HepG2 (cell line): Measurements from ENCODE around the gene MTA3. TPM values are rescaled to one million over a fixed set of nuclear protein-coding genes. Genes with fewer than 3 reads are reported as not detected.
A peak's percentile ranks its signal among the peaks of the same experiment; 100 is the strongest.

Experiments used
- CEBPG ChIP-seq: IDR thresholded peaks from 2 replicates; pipeline ENCODE4 v1.6.1; 2016
- FLYWCH1 ChIP-seq: sonication (generic); formaldehyde crosslinking; IDR thresholded peaks from 2 replicates; pipeline ENCODE4 v1.8.1; 2023; ENCODE audit warnings: mild to moderate bottlenecking, missing genetic modification reagents
- HMGXB3 ChIP-seq: sonication (generic); formaldehyde crosslinking; IDR thresholded peaks from 2 replicates; pipeline ENCODE4 v1.4.0; 2020; ENCODE audit warnings: missing genetic modification reagents, borderline replicate concordance
- HNRNPLL ChIP-seq: fragments of 200-400 bp; formaldehyde crosslinking; IDR thresholded peaks from 2 replicates; pipeline ENCODE4 v1.6.1; 2017; ENCODE audit warnings: mild to moderate bottlenecking, low read depth, low read length; ENCODE audit not compliant: poor library complexity, severe bottlenecking
- ISL2 ChIP-seq: sonication (generic); formaldehyde crosslinking; IDR thresholded peaks from 2 replicates; pipeline ENCODE4 v1.5.0; 2020; ENCODE audit warnings: missing genetic modification reagents
- MBD4 ChIP-seq: IDR thresholded peaks from 2 replicates; pipeline ENCODE4 v1.6.1; 2012; ENCODE audit warnings: low read length, inconsistent platforms, borderline replicate concordance
- MXD4 ChIP-seq: IDR thresholded peaks from 2 replicates; pipeline ENCODE4 v1.6.1; 2016; ENCODE audit warnings: mild to moderate bottlenecking, missing biosample characterization, missing genetic modification reagents
- NFATC3 ChIP-seq: sonication (generic); formaldehyde crosslinking; IDR thresholded peaks from 2 replicates; pipeline ENCODE4 v1.5.1; 2020; ENCODE audit warnings: mild to moderate bottlenecking, missing genetic modification reagents
- PLSCR1 ChIP-seq: sonication (generic); formaldehyde crosslinking; IDR thresholded peaks from 2 replicates; pipeline ENCODE4 v1.5.0; 2020; ENCODE audit warnings: missing genetic modification reagents, mild to moderate bottlenecking, borderline replicate concordance
- RARA ChIP-seq: IDR thresholded peaks from 2 replicates; pipeline ENCODE4 v1.6.1; 2016; ENCODE audit warnings: missing genetic modification reagents, missing compliant biosample characterization
- SP2 ChIP-seq: sonication (generic); formaldehyde crosslinking; IDR thresholded peaks from 2 replicates; pipeline ENCODE4 v1.5.1; 2020; ENCODE audit warnings: mild to moderate bottlenecking, missing genetic modification reagents
- SP5 ChIP-seq: IDR thresholded peaks from 2 replicates; pipeline ENCODE4 v1.6.1; 2016; ENCODE audit warnings: low read depth, borderline replicate concordance
- SPEN ChIP-seq: sonication (generic); formaldehyde crosslinking; IDR thresholded peaks from 2 replicates; pipeline ENCODE4 v1.5.1; 2020; ENCODE audit warnings: low read depth, mild to moderate bottlenecking, missing genetic modification reagents
- STAT5B ChIP-seq: sonication (generic); formaldehyde crosslinking; IDR thresholded peaks from 2 replicates; pipeline ENCODE4 v1.4.0; 2020; ENCODE audit warnings: missing genetic modification reagents
- TAF15 ChIP-seq: fragments of 200-400 bp; formaldehyde crosslinking; IDR thresholded peaks from one replicate; pipeline ENCODE4 v1.6.1; 2018; ENCODE audit warnings: mild to moderate bottlenecking, low read depth, low read length; ENCODE audit not compliant: poor library complexity, severe bottlenecking
- ZBTB38 ChIP-seq: sonication (generic); formaldehyde crosslinking; IDR thresholded peaks from 2 replicates; pipeline ENCODE4 v1.5.1; 2020; ENCODE audit warnings: mild to moderate bottlenecking, missing genetic modification reagents
- ZKSCAN8 ChIP-seq: IDR thresholded peaks from 2 replicates; pipeline ENCODE4 v1.6.1; 2016; ENCODE audit warnings: borderline replicate concordance, missing genetic modification reagents, missing compliant biosample characterization
- ZNF235 ChIP-seq: sonication (generic); formaldehyde crosslinking; IDR thresholded peaks from 2 replicates; pipeline ENCODE4 v1.8.1; 2023; ENCODE audit warnings: mild to moderate bottlenecking, missing genetic modification reagents, borderline replicate concordance
- ZNF460 ChIP-seq: sonication (generic); formaldehyde crosslinking; IDR thresholded peaks from 2 replicates; pipeline ENCODE4 v1.5.1; 2020; ENCODE audit warnings: missing genetic modification reagents, mild to moderate bottlenecking, borderline replicate concordance
- ZNF552 ChIP-seq: sonication (generic); formaldehyde crosslinking; IDR thresholded peaks from 2 replicates; pipeline ENCODE4 v1.9.0; 2022; ENCODE audit warnings: missing genetic modification reagents, mild to moderate bottlenecking, borderline replicate concordance
- ZNF558 ChIP-seq: sonication (generic); formaldehyde crosslinking; IDR thresholded peaks from 2 replicates; pipeline ENCODE4 v1.9.0; 2022; ENCODE audit warnings: mild to moderate bottlenecking, missing genetic modification reagents, borderline replicate concordance
- ZNF703 ChIP-seq: sonication (generic); formaldehyde crosslinking; IDR thresholded peaks from 2 replicates; pipeline ENCODE4 v1.5.1; 2020; ENCODE audit warnings: missing genetic modification reagents, mild to moderate bottlenecking, moderate library complexity, borderline replicate concordance
- ZNF761 ChIP-seq: sonication (generic); formaldehyde crosslinking; conservative IDR thresholded peaks from 2 replicates; pipeline ENCODE4 v1.4.0; 2020; ENCODE audit warnings: mild to moderate bottlenecking, missing genetic modification reagents
- polyA plus RNA-seq, 8 experiments: library from polyadenylated mRNA; depleted of rRNA in 3 of 8; stranded (reverse) in 7 of 8; unstranded in 1 of 8; fragments of >200 nt; fragmentation: Illumina TruSeq in 4 of 8; extraction: Trizol in 4 of 8; gene quantifications; 2 replicates each; pipeline versions ENCODE4 v1.2.1 to v1.2.3, GENCODE V29; 2011 to 2016; ENCODE audit warnings: low read depth in 4 of 8, missing spikeins in 1 of 8, mixed read lengths in 1 of 8; ENCODE audit not compliant: insufficient read depth in 1 of 8
- total RNA-seq, 5 experiments: library from RNA; depleted of rRNA; stranded (reverse); fragments of >200 nt; fragmentation: Illumina TruSeq; extraction: Trizol; gene quantifications; 2 replicates each; pipeline ENCODE4 v1.2.3, GENCODE V29; 2016; ENCODE audit warnings: low read depth in 1 of 5
- TF ChIP-seq, protein P1 (sequence below): sonication (generic); formaldehyde crosslinking; IDR thresholded peaks from 2 replicates; pipeline ENCODE4 v1.4.0; 2020; ENCODE audit warnings: mild to moderate bottlenecking, missing genetic modification reagents

Gene MTA3
- total and polyA plus RNA-seq, 2 of the 13 experiments (the other 11 are each of a cell fraction or from before 2014, with no cell fraction given), result 48.8 to 77.8 TPM

DNA sequence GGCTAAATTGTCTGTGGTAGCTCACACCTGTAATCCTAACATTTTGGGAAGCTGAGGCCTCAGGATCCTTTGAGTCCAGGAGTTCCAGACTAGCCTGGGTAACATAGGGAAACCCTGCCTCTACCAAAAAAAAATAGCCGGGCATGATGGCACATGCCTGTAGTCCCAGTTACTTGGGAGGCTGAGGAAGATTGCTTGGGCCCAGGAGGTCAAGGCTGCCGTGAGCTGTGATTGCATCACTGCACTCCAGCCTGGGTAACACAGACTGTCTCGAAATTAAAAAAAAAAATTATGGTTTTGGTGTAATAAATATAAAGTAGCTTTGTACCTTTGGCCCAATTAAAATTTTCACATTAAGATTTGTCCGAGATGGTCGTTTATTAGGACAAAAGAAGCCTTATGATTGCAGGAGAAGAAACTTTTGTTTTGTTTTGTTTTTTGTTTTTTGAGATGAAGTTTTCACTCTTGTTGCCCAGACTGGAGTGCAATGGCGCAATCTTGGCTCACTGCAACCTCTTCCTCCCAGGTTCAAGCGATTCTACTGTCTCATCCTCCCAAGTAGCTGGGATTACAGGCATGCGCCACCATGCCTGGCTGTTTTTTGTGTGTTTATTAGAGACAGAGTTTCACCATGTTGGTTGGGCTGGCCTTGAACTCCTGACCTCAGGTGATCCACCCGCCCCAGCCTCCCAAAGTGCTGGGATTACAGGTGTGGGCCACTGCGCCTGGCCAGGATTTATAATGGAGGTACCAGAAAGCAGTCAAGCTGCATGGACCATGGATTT is 4.1 kb downstream of the MTA3 start (continued):
- TF ChIP-seq ZNF552 (CRISPR knock-in tag) (no peak), ZNF558 (CRISPR knock-in tag) (no peak), MBD4 (no peak), RARA (peak; percentile 81), PLSCR1 (CRISPR knock-in tag) (no peak), ZNF460 (CRISPR knock-in tag) (peak; percentile 91), ZNF703 (CRISPR knock-in tag) (no peak), MXD4 (CRISPR knock-in tag) (no peak), SPEN (CRISPR knock-in tag) (no peak), FLYWCH1 (CRISPR knock-in tag) (no peak), HMGXB3 (no peak), ZKSCAN8 (no peak), ISL2 (CRISPR knock-in tag) (no peak), SP2 (CRISPR knock-in tag) (no peak), TAF15 (no peak), SP5 (no peak), CEBPG (CRISPR knock-in tag) (peak; percentile 47; the same call in 1 of the 2 replicates), ZBTB38 (CRISPR knock-in tag) (0 out of 2 replicates have a peak, but pooled peaks have one; percentile 25), NFATC3 (CRISPR knock-in tag) (no peak), ZNF761 (CRISPR knock-in tag) (no peak), STAT5B (no peak), HNRNPLL (no peak), ZNF235 (no peak)
- TF ChIP-seq, protein P1, sequence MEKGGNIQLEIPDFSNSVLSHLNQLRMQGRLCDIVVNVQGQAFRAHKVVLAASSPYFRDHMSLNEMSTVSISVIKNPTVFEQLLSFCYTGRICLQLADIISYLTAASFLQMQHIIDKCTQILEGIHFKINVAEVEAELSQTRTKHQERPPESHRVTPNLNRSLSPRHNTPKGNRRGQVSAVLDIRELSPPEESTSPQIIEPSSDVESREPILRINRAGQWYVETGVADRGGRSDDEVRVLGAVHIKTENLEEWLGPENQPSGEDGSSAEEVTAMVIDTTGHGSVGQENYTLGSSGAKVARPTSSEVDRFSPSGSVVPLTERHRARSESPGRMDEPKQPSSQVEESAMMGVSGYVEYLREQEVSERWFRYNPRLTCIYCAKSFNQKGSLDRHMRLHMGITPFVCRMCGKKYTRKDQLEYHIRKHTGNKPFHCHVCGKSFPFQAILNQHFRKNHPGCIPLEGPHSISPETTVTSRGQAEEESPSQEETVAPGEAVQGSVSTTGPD (CRISPR knock-in tag), result no peak
